ENCODE measurements around the gene PMEPA1.

PMEPA1 gene

DNA sequence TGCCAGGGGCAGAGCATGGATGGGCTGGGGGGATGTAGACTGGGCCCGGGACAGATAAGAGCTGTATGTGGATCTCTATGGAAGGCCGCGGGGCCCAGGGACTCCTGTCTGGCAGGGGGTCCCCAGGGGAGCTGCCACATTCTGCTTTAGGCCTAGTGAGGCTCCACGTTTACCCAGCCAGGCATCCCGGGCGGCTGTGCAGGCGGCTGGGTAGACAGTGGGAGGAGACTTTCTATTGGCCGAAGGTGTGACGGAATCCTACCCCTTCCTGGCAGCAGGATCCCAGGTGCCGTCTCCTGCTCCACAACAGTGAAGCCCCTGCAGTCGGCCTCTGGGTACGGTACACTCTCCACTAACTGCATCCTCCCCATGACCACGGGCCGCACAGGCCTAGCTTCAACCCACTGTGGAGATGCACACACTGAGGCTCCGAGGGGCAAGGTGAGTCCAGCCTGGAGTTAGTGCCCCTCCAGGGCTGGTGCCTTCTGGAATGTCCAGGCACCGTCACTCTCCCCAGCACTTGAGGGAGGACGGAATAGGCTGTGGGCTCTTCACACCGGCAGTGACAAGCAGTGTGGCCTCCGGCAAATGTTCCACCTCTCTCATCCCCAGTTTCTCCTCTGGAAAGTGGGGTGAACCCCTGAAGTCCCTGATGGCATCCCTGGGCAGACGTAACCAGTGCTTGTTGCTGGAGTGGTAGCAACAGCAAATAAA is 52.8 kb downstream of the PMEPA1 start:
- no peak for DNase-seq (ENCODE audit: extremely low spot score)
- TF ChIP-seq NFRKB (IDR thresholded peaks at IDR 0.05) (no peak), ARNT (IDR thresholded peaks at IDR 0.05) (no peak), SUZ12 (IDR thresholded peaks at IDR 0.05) (no peak), ELF4 (IDR thresholded peaks at IDR 0.05) (no peak), FOXM1 (IDR thresholded peaks at IDR 0.05; ENCODE audit: borderline replicate concordance) (no peak)
- ChIA-PET CTCF (no interaction called here), POLR2A (no interaction called here)

DNA sequence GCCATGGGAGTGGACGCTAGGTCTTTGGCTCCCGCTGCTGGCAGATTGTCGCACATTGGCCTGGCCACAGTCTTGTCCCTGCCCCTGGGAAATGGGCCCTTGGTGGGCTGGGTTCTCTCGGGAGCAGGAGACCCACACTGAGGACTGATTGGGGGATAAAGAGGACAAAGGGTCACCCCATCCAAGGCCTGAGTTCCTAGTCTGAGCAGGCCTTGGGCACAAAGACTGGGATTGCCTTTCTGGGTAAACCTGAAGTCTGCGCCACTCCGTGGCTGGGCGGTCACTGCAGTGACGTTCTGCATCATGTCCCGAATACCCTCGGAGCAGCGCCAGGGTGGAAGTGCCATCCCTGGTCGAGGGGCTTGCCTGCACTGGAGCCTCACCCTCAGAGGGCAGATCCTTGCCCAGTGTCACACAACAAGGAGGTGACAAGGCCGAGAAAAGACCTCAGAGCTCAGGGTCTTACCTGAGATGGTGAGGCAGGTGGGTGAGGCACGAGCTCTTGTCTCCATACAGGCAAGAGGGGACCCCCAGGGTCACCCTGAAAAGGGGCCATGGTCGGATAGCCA is 53.5 kb downstream of the PMEPA1 start:
- POLR2A ChIA-PET: no interaction called here

DNA sequence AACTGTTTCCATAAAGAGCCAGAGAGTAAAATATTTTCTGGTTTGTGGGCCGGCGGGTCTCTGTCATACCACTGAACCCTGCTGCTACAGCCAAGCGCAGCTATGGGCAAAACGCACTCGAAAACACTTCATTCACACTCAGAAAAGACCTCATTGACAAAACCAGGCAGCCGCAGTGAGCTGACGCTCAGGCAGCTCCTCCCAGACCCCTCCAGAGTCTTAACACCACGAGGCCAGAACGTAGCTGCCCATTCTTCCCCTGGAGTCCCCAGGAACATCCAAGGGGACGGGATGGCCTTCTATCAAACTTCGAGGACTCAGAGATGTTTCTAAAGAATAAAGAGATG is 54.0 kb downstream of the PMEPA1 start:
- TF ChIP-seq, protein P1, sequence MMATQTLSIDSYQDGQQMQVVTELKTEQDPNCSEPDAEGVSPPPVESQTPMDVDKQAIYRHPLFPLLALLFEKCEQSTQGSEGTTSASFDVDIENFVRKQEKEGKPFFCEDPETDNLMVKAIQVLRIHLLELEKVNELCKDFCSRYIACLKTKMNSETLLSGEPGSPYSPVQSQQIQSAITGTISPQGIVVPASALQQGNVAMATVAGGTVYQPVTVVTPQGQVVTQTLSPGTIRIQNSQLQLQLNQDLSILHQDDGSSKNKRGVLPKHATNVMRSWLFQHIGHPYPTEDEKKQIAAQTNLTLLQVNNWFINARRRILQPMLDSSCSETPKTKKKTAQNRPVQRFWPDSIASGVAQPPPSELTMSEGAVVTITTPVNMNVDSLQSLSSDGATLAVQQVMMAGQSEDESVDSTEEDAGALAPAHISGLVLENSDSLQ (IDR thresholded peaks at IDR 0.05): no peak
- TF ChIP-seq ZNF384 (IDR thresholded peaks at IDR 0.05) (no peak), ARNT (IDR thresholded peaks at IDR 0.05) (no peak), CTBP1 (IDR thresholded peaks at IDR 0.05; ENCODE audit: borderline replicate concordance) (no peak), ELF4 (IDR thresholded peaks at IDR 0.05) (no peak), FOXK2 (IDR thresholded peaks at IDR 0.05) (no peak), FOXM1 (IDR thresholded peaks at IDR 0.05; ENCODE audit: borderline replicate concordance) (no peak), HDGF (IDR thresholded peaks at IDR 0.05; ENCODE audit: borderline replicate concordance) (no peak), LEF1 (IDR thresholded peaks at IDR 0.05; ENCODE audit: borderline replicate concordance) (no peak), NFRKB (IDR thresholded peaks at IDR 0.05) (no peak), L3MBTL2 (conservative IDR thresholded peaks at IDR 0.05) (no peak), SP1 (IDR thresholded peaks at IDR 0.05) (no peak), TARDBP (IDR thresholded peaks at IDR 0.05) (no peak), FOXA1 (IDR thresholded peaks at IDR 0.05) (no peak), SUZ12 (IDR thresholded peaks at IDR 0.05) (no peak), BHLHE40 (IDR thresholded peaks at IDR 0.05; ENCODE audit: borderline replicate concordance) (no peak)
- CTCF ChIA-PET: no interaction called here
- no peak for DNase-seq (ENCODE audit: extremely low spot score)
- POLR2A ChIA-PET: no interaction called here

More for the DNA sequence above, 53.5 kb downstream of the PMEPA1 start:
- no peak for DNase-seq (ENCODE audit: extremely low spot score)
- CTCF ChIA-PET: no interaction called here
- TF ChIP-seq FOXM1 (IDR thresholded peaks at IDR 0.05; ENCODE audit: borderline replicate concordance) (no peak), ELF4 (IDR thresholded peaks at IDR 0.05) (no peak), TARDBP (IDR thresholded peaks at IDR 0.05) (no peak), LEF1 (IDR thresholded peaks at IDR 0.05; ENCODE audit: borderline replicate concordance) (no peak), ARNT (IDR thresholded peaks at IDR 0.05) (no peak), L3MBTL2 (conservative IDR thresholded peaks at IDR 0.05) (no peak), CTBP1 (IDR thresholded peaks at IDR 0.05; ENCODE audit: borderline replicate concordance) (no peak), BHLHE40 (IDR thresholded peaks at IDR 0.05; ENCODE audit: borderline replicate concordance) (no peak), FOXA1 (IDR thresholded peaks at IDR 0.05) (no peak), FOXK2 (IDR thresholded peaks at IDR 0.05) (no peak), HDGF (IDR thresholded peaks at IDR 0.05; ENCODE audit: borderline replicate concordance) (no peak)
- TF ChIP-seq, protein P1 (IDR thresholded peaks at IDR 0.05): no peak

DNA sequence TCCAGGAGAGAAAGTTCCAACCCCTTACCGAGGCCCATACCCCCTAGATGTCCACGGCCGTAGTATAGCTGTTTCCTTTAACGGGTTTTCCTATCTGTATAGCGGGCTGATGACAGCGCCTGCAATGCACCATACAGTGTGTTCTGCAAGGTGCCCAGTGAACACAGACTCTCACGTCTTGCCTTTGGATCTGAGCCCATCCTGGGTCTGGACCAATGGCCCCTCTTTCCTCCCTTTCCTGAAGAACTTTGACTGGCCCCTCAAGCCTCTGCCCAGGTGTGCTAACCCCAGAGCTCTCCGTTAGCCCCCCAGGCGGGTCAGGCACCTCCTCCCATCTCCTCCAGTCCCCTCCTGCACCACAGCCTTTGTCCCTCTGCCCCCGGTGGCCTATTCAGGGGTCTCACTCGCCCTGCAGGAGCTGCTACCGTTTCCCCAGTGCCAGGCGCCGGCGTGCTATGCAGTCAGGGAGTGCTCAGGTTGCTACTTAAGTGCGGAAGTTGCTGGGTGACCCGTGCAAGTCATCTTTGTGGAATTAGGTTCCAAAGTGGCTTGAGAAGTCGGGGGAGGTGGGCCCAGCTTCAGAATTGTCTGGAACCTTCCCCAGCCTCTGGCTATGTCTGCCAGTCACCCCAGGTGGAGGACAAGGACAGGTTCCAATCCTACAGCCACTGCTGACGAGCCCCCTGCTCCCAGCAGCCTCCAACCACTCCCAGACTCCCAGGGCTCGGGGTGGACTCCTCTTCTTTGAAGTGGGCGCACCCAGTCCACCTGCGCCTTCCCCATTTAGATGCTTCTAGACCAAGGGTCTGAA is 54.6 kb downstream of the PMEPA1 start:
- CTCF ChIA-PET: interaction anchor here (1.2 kb wide), 1 partner anchor 432 kb away, joined by 3 read pairs; no protein-coding TSS in a partner anchor
- no peak for DNase-seq (ENCODE audit: extremely low spot score)
- POLR2A ChIA-PET: no interaction called here
- no peak for TF ChIP-seq ARNT (IDR thresholded peaks at IDR 0.05)
- TF ChIP-seq FOXK2 (IDR thresholded peaks at IDR 0.05): no peak
- no peak for TF ChIP-seq ELF4 (IDR thresholded peaks at IDR 0.05)
- no peak for TF ChIP-seq LEF1 (IDR thresholded peaks at IDR 0.05; ENCODE audit: borderline replicate concordance)
- TF ChIP-seq FOXM1 (IDR thresholded peaks at IDR 0.05; ENCODE audit: borderline replicate concordance): no peak
- TF ChIP-seq BHLHE40 (IDR thresholded peaks at IDR 0.05; ENCODE audit: borderline replicate concordance): no peak
- no peak for TF ChIP-seq HDGF (IDR thresholded peaks at IDR 0.05; ENCODE audit: borderline replicate concordance)
- TF ChIP-seq FOXA1 (IDR thresholded peaks at IDR 0.05): no peak
- TF ChIP-seq, protein P1 (IDR thresholded peaks at IDR 0.05): no peak

DNA sequence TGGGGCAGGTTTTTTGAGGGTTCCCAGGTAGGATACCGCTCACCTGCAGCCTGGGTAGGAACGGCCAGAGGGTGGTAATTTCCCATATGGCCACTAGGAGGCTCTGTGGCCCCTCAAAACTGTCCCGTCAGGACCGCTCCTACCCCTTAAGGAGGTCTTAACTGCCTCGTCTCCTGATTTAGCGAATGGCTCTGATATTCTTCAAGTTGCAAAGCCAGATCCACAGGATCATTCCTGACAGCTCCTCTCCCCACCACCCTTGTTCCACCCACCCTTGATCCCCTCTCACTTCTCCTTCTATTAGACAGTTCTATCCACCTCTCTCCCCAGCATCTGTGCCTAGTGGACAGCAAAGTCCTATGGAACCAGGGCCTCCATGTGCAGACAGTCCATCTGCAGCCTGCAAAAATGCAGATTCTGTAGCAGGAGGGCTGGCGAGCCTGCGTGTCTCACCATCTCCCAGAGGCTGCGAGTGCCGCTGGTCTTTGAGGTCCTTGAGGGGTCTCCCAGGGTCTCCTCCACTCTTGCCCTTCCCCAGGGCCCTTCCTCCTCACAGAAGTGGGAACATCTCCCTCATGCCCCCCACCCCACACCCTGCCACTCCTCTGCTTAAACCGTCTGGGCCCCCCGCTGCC is 55.3 kb downstream of the PMEPA1 start:
- ChIA-PET POLR2A (no interaction called here), CTCF (interaction anchor here (1.0 to 1.2 kb wide), 2 partner anchors 32 to 433 kb away, joined by 3 read pairs; no protein-coding TSS in a partner anchor)
- DNase-seq (ENCODE audit: extremely low spot score): peak; percentile 82
- TF ChIP-seq TARDBP (IDR thresholded peaks at IDR 0.05) (no peak), FOXM1 (IDR thresholded peaks at IDR 0.05; ENCODE audit: borderline replicate concordance) (no peak), L3MBTL2 (conservative IDR thresholded peaks at IDR 0.05) (no peak), ARNT (IDR thresholded peaks at IDR 0.05) (no peak), ZNF384 (IDR thresholded peaks at IDR 0.05) (no peak), NFRKB (IDR thresholded peaks at IDR 0.05) (no peak), SP1 (IDR thresholded peaks at IDR 0.05) (no peak)

Measured in HEK293T (cell line).